Liver (tissue), 9 donors: Measurements from ENCODE around the gene HSPA4L. TPM values are rescaled to one million over a fixed set of nuclear protein-coding genes. Genes with fewer than 3 reads are reported as not detected.
A peak's percentile ranks its signal among the peaks of the same experiment; 100 is the strongest.

Experiments used
- DNase-seq: peaks from one replicate; pipeline ENCODE4 v3.0.0-alpha.2; 2017; ENCODE audit warnings: low spot score
- H3K27ac ChIP-seq, 2 donors: one replicate each; pipeline ENCODE4 v1.7.0; 2013; ENCODE audit warnings: inconsistent platforms in 2 of 2, low read length in 2 of 2, control low read depth in 1 of 2, low read depth in 1 of 2, mild to moderate bottlenecking in 1 of 2
- H3K27me3 ChIP-seq, 4 donors: one replicate each; pipeline versions ENCODE4 v1.6.1 to v1.7.0; 2013; ENCODE audit warnings: low read length in 3 of 4, inconsistent platforms in 1 of 4, mild to moderate bottlenecking in 1 of 4, moderate library complexity in 1 of 4; ENCODE audit not compliant: control insufficient read depth in 4 of 4, insufficient read depth in 4 of 4
- H3K36me3 ChIP-seq, 4 donors: one replicate each; pipeline versions ENCODE4 v1.6.1 to v1.7.0; 2013; ENCODE audit warnings: low read length in 3 of 4, mild to moderate bottlenecking in 3 of 4, low read depth in 1 of 4, moderate library complexity in 1 of 4; ENCODE audit not compliant: control insufficient read depth in 4 of 4, insufficient read depth in 3 of 4
- H3K4me1 ChIP-seq, 4 donors: one replicate each; pipeline versions ENCODE4 v1.6.1 to v1.7.0; 2013; ENCODE audit warnings: low read length in 3 of 4, mild to moderate bottlenecking in 3 of 4, moderate library complexity in 1 of 4; ENCODE audit not compliant: control insufficient read depth in 4 of 4, insufficient read depth in 4 of 4
- H3K4me3 ChIP-seq, 3 donors: one replicate each; pipeline versions ENCODE4 v1.6.1 to v1.7.0; 2013; ENCODE audit warnings: low read length in 3 of 3, control low read depth in 1 of 3, low read depth in 1 of 3, mild to moderate bottlenecking in 1 of 3
- H3K9ac ChIP-seq, 2 donors: one replicate each; pipeline ENCODE4 v1.7.0; 2013; ENCODE audit warnings: low read length in 2 of 2, mild to moderate bottlenecking in 2 of 2, moderate library complexity in 2 of 2, control low read depth in 1 of 2, low read depth in 1 of 2
- H3K9me3 ChIP-seq, 4 donors: one replicate each; pipeline versions ENCODE4 v1.6.1 to v1.7.0; 2013; ENCODE audit warnings: low read length in 3 of 4; ENCODE audit not compliant: control insufficient read depth in 4 of 4
- ATF3 ChIP-seq: IDR thresholded peaks from 2 replicates; pipeline ENCODE4 v1.6.1; 2016; ENCODE audit warnings: antibody characterized with exemption
- CTCF ChIP-seq: fragments of 150-350 bp; IDR thresholded peaks from 2 replicates; pipeline ENCODE4 v1.5.1; 2017; ENCODE audit warnings: improper control_type of control experiment, low read depth, low read length; ENCODE audit not compliant: missing input control
- FOXA1 ChIP-seq: IDR thresholded peaks from 2 replicates; pipeline ENCODE4 v1.6.1; 2016; ENCODE audit warnings: antibody characterized with exemption
- FOXA2 ChIP-seq: IDR thresholded peaks from 2 replicates; pipeline ENCODE4 v1.6.1; 2016; ENCODE audit warnings: antibody characterized with exemption
- GABPA ChIP-seq, 2 donors: IDR thresholded peaks in 1 of 2; conservative IDR thresholded peaks in 1 of 2; 2 replicates each; pipeline ENCODE4 v1.6.1; 2016; ENCODE audit warnings: antibody characterized with exemption in 2 of 2, mild to moderate bottlenecking in 1 of 2, moderate library complexity in 1 of 2
- HNF4A ChIP-seq, 2 donors: conservative IDR thresholded peaks; 2 replicates each; pipeline ENCODE4 v1.6.1; 2016; ENCODE audit warnings: antibody characterized with exemption in 2 of 2, mild to moderate bottlenecking in 2 of 2
- HNF4G ChIP-seq: IDR thresholded peaks from 2 replicates; pipeline ENCODE4 v1.6.1; 2016; ENCODE audit warnings: antibody characterized with exemption
- JUND ChIP-seq, 2 donors: IDR thresholded peaks; 2 replicates each; pipeline ENCODE4 v1.6.1; 2016; ENCODE audit warnings: antibody characterized with exemption in 2 of 2
- MAX ChIP-seq: IDR thresholded peaks from 2 replicates; pipeline ENCODE4 v1.6.1; 2016; ENCODE audit warnings: antibody characterized with exemption
- NR2F2 ChIP-seq: IDR thresholded peaks from 2 replicates; pipeline ENCODE4 v1.6.1; 2016; ENCODE audit warnings: antibody characterized with exemption
- RAD21 ChIP-seq, 2 donors: IDR thresholded peaks; 2 replicates each; pipeline ENCODE4 v1.6.1; 2016; ENCODE audit warnings: antibody characterized with exemption in 2 of 2, mild to moderate bottlenecking in 2 of 2
- REST ChIP-seq: IDR thresholded peaks from 2 replicates; pipeline ENCODE4 v1.6.1; 2016; ENCODE audit warnings: antibody characterized with exemption, mild to moderate bottlenecking
- RXRA ChIP-seq, 2 donors: IDR thresholded peaks; 2 replicates each; pipeline ENCODE4 v1.6.1; 2017 to 2018; ENCODE audit warnings: antibody characterized with exemption in 2 of 2, mild to moderate bottlenecking in 1 of 2
- SP1 ChIP-seq: IDR thresholded peaks from 2 replicates; pipeline ENCODE4 v1.6.1; 2018; ENCODE audit warnings: antibody characterized with exemption, mild to moderate bottlenecking
- YY1 ChIP-seq: IDR thresholded peaks from 2 replicates; pipeline ENCODE4 v1.6.1; 2016; ENCODE audit warnings: antibody characterized with exemption, mild to moderate bottlenecking
- ZBTB33 ChIP-seq: IDR thresholded peaks from 2 replicates; pipeline ENCODE4 v1.6.1; 2016; ENCODE audit warnings: antibody characterized with exemption
- WGBS: extraction: QIAGEN DNeasy Blood & Tissue Kit; methylation state at CpG from one replicate; pipeline ENCODE4 v1.1.7; 2013; 5-methylcytosine and 5-hydroxymethylcytosine counted together
- polyA plus RNA-seq, 2 donors: library from polyadenylated mRNA; stranded (reverse) in 1 of 2; unstranded in 1 of 2; fragments of 200-250 nt in 1 of 2; fragments of >200 nt in 1 of 2; fragmentation: Nextera tagmentation in 1 of 2; extraction: Ambion mirVana in 1 of 2; gene quantifications; one replicate each; pipeline versions ENCODE4 v1.2.1 to v1.2.3, GENCODE V29; 2013 to 2015
- total RNA-seq, 2 donors: library from RNA; depleted of rRNA; stranded (reverse); fragments of >200 nt; gene quantifications; one replicate each; pipeline ENCODE4 v1.2.3, GENCODE V29; 2014
- donor health status: healthy.
- donor health status: healthy.
- donor health status: healthy.
- donor health status: healthy.
- donor health status: healthy.

The HSPA4L gene
- total and polyA plus RNA-seq, 4 donors, result 1.6 to 5.3 (median 2.8) TPM

GRCh38 chr4:127810551-127810950, 28.4 kb downstream of the HSPA4L start:
- Histone ChIP-seq H3K9ac (no peak overlapping the region), H3K27ac (no peak overlapping the region), H3K4me1 (peaks cover 0 to 12% (median 0%) of the 10 kb centered on the region in 4 donors), H3K27me3 (no peaks in the 10 kb centered on the region), H3K9me3 (no peaks in the 10 kb centered on the region), H3K36me3 (no peaks in the 10 kb centered on the region), H3K4me3 (no peak overlapping the region)
- TF ChIP-seq MAX (no peak), JUND (IDR thresholded peaks at IDR 0.05) (no peak), HNF4G (no peak), HNF4A (conservative IDR thresholded peaks at IDR 0.05) (peak; percentile 20 to 27), ATF3 (no peak), SP1 (no peak), CTCF (no peak)
- WGBS, result 70% methylated on average over 3 of the region's 3 CpGs
- DNase-seq, result no peak

GRCh38 chr4:127822430-127822829, 40.3 kb downstream of the HSPA4L start:
- TF ChIP-seq FOXA1 (no peak), REST (no peak), ATF3 (no peak), GABPA (IDR thresholded peaks at IDR 0.05 in 1 of 2, conservative IDR thresholded peaks at IDR 0.05 in 1 of 2) (no peak)
- Histone ChIP-seq H3K27me3 (no peaks in the 10 kb centered on the region), H3K9me3 (no peaks in the 10 kb centered on the region), H3K4me3 (no peak overlapping the region), H3K4me1 (no peaks in the 10 kb centered on the region), H3K27ac (no peak overlapping the region), H3K9ac (no peak overlapping the region), H3K36me3 (no peaks in the 10 kb centered on the region)
- DNase-seq, result no peak
- 66% methylated on average over 2 of the region's 2 CpGs for WGBS

GRCh38 chr4:127828121-127828520, 46.0 kb downstream of the HSPA4L start:
- H3K27me3 ChIP-seq, result no peaks in the 10 kb centered on the region
- 94% methylated on average over 2 of the region's 2 CpGs for WGBS
- H3K9me3 ChIP-seq, result no peaks in the 10 kb centered on the region
- peaks cover 0 to 2% (median under 1%) of the 10 kb centered on the region in 4 donors for H3K36me3 ChIP-seq
- DNase-seq, result no peak
- no peak overlapping the region for H3K9ac ChIP-seq
- H3K4me3 ChIP-seq, result no peak overlapping the region
- no peak overlapping the region for H3K27ac ChIP-seq
- no peaks in the 10 kb centered on the region for H3K4me1 ChIP-seq
- TF ChIP-seq GABPA (IDR thresholded peaks at IDR 0.05 in 1 of 2, conservative IDR thresholded peaks at IDR 0.05 in 1 of 2) (no peak), YY1 (no peak), RAD21 (IDR thresholded peaks at IDR 0.05) (no peak), ZBTB33 (no peak), FOXA1 (no peak), ATF3 (no peak), RXRA (IDR thresholded peaks at IDR 0.05) (no peak), NR2F2 (no peak), FOXA2 (no peak), HNF4A (conservative IDR thresholded peaks at IDR 0.05) (no peak), HNF4G (no peak), SP1 (no peak), CTCF (no peak), MAX (no peak)
